ENCODE data around the gene ASB1.

ASB1 gene

GRCh38 chr2:238380336-238380735 is 46.4 kb upstream of the ASB1 start:
- Histone ChIP-seq H2BK12ac (ENCODE audit: low read length) (no peak overlapping the region), H2BK15ac (ENCODE audit: low read length) (no peak overlapping the region), H2AFZ (ENCODE audit: low read length) (no peak overlapping the region), H3K18ac (ENCODE audit: low read length) (no peak overlapping the region), H3K27ac (replicated peaks; ENCODE audit: low read length) (no peak overlapping the region), H2AK5ac (ENCODE audit: low read depth, low read length) (no peak overlapping the region), H2BK5ac (ENCODE audit: low read length) (no peak overlapping the region), H2BK120ac (ENCODE audit: low read depth, low read length) (no peak overlapping the region), H3K9ac (ENCODE audit: low read depth, low read length, poor library complexity) (no peak overlapping the region), H3K4me3 (ENCODE audit: low read length in 2 of 2) (peak overlapping the region in 1 of 2 donors; percentile 46), H3K14ac (ENCODE audit: low read length) (no peak overlapping the region), H3K4me2 (ENCODE audit: insufficient read depth, low read length, poor library complexity, severe bottlenecking) (no peak overlapping the region), H3K23ac (ENCODE audit: low read depth, low read length, poor library complexity) (no peak overlapping the region), H3K36me3 (replicated peaks in 1 of 2; ENCODE audit: control insufficient read depth in 2 of 2, insufficient read depth in 2 of 2, low read length in 2 of 2) (peaks cover 0 to 4% of the 10 kb centered on the region in 2 donors), H4K91ac (ENCODE audit: low read depth, low read length, poor library complexity) (no peak overlapping the region), H4K8ac (ENCODE audit: low read depth, low read length) (no peak overlapping the region), H3K9me3 (replicated peaks in 1 of 2; ENCODE audit: control insufficient read depth in 2 of 2, insufficient read depth in 1 of 2, low read depth in 1 of 2, low read length in 2 of 2) (peaks cover 0 to 9% of the 10 kb centered on the region in 2 donors), H3K27me3 (ENCODE audit: control insufficient read depth in 3 of 3, insufficient read depth in 3 of 3, low read depth in 1 of 3, low read length in 3 of 3) (no peaks in the 10 kb centered on the region), H3K4me1 (ENCODE audit: control insufficient read depth in 2 of 2, insufficient read depth in 1 of 2, low read depth in 1 of 2, low read length in 2 of 2) (peaks cover 1 to 20% of the 10 kb centered on the region in 2 donors), H3K4ac (ENCODE audit: low read length) (no peak overlapping the region), H3K79me1 (ENCODE audit: low read depth, low read length) (peaks cover 2% of the 10 kb centered on the region)
- DNase-seq (ENCODE audit: low spot score), result no peak
- WGBS, 2 donors (ENCODE audit: extremely low coverage in 2 of 2, insufficient read length in 2 of 2, insufficient replicate concordance in 1 of 2), result no CpG with 5 or more reads among the region's 7 CpGs

- H3K23ac ChIP-seq (ENCODE audit: low read depth, low read length, poor library complexity), result no peak overlapping the region
- no peak overlapping the region for H3K18ac ChIP-seq (ENCODE audit: low read length)
- no peak overlapping the region for H3K14ac ChIP-seq (ENCODE audit: low read length)
- H2BK5ac ChIP-seq (ENCODE audit: low read length), result no peak overlapping the region
- H3K4ac ChIP-seq (ENCODE audit: low read length), result no peak overlapping the region
- H3K79me1 ChIP-seq (ENCODE audit: low read depth, low read length), result peaks cover 2% of the 10 kb centered on the region
- H2BK120ac ChIP-seq (ENCODE audit: low read depth, low read length), result no peak overlapping the region
- no peaks in the 10 kb centered on the region for H3K27me3 ChIP-seq (ENCODE audit: control insufficient read depth in 3 of 3, insufficient read depth in 3 of 3, low read depth in 1 of 3, low read length in 3 of 3)
- WGBS, 2 donors (ENCODE audit: extremely low coverage in 2 of 2, insufficient read length in 2 of 2, insufficient replicate concordance in 1 of 2), result no CpG with 5 or more reads among the region's 1 CpG
- DNase-seq (ENCODE audit: low spot score), result no peak
- no peak overlapping the region for H3K9ac ChIP-seq (ENCODE audit: low read depth, low read length, poor library complexity)
- no peak overlapping the region for H2BK12ac ChIP-seq (ENCODE audit: low read length)
- no peak overlapping the region for H2BK15ac ChIP-seq (ENCODE audit: low read length)
- H3K4me2 ChIP-seq (ENCODE audit: insufficient read depth, low read length, poor library complexity, severe bottlenecking), result no peak overlapping the region
- H3K4me3 ChIP-seq (ENCODE audit: low read length in 2 of 2), result no peak overlapping the region
- no peak overlapping the region for H2AFZ ChIP-seq (ENCODE audit: low read length)
- peaks cover 0 to 9% of the 10 kb centered on the region in 2 donors for H3K9me3 ChIP-seq (replicated peaks in 1 of 2; ENCODE audit: control insufficient read depth in 2 of 2, insufficient read depth in 1 of 2, low read depth in 1 of 2, low read length in 2 of 2)
- H3K27ac ChIP-seq (replicated peaks; ENCODE audit: low read length), result no peak overlapping the region
- H3K4me1 ChIP-seq (ENCODE audit: control insufficient read depth in 2 of 2, insufficient read depth in 1 of 2, low read depth in 1 of 2, low read length in 2 of 2), result peaks cover 1 to 20% of the 10 kb centered on the region in 2 donors
- no peak overlapping the region for H4K8ac ChIP-seq (ENCODE audit: low read depth, low read length)
- H4K91ac ChIP-seq (ENCODE audit: low read depth, low read length, poor library complexity), result no peak overlapping the region
- peaks cover 0 to 4% of the 10 kb centered on the region in 2 donors for H3K36me3 ChIP-seq (replicated peaks in 1 of 2; ENCODE audit: control insufficient read depth in 2 of 2, insufficient read depth in 2 of 2, low read length in 2 of 2)
- H2AK5ac ChIP-seq (ENCODE audit: low read depth, low read length), result no peak overlapping the region
These were observed 45.9 kb upstream of the ASB1 start for GRCh38 chr2:238380785-238381184.

DNA sequence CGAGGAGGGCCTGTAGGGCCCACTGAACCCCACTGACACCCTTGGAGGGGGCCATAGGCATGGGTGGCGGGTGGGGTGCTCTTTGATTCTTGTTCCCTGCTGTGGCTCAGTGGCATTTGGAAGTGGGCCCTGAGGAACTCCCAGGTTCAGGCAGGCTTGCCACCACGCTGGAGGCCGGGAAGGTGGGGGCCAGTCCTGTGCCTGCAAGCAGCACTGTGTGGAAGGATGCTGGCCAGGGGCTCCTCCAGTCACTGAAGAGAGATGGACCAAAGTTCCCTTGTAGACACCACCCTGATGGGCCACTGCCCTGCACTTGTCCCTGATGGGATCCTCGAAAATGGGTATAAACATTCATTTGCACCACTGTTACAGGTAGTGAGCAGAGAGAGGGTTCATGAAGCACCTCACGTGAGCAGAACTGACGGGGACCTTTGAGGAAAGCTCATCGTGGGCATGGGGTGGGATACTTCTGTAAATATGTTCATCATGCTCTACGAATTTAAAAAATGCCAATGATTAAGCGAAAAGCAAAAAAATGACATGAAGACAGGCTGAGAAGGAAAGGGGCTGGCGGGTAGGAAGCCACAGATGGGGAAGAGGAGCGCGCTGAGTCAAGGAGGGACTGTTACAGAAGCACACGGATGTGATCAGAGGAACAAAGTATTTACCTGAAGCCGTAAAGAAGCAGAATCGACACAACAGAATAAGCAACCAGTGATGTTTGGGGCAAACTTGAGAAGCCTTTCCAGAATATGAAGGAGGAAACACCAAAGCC is 45.2 kb upstream of the ASB1 start:
- Histone ChIP-seq H3K4ac (ENCODE audit: low read length) (no peak overlapping the region), H3K14ac (ENCODE audit: low read length) (no peak overlapping the region), H3K4me2 (ENCODE audit: insufficient read depth, low read length, poor library complexity, severe bottlenecking) (no peak overlapping the region), H4K91ac (ENCODE audit: low read depth, low read length, poor library complexity) (no peak overlapping the region), H3K27me3 (ENCODE audit: control insufficient read depth in 3 of 3, insufficient read depth in 3 of 3, low read depth in 1 of 3, low read length in 3 of 3) (no peaks in the 10 kb centered on the region), H2BK12ac (ENCODE audit: low read length) (no peak overlapping the region), H2AK5ac (ENCODE audit: low read depth, low read length) (no peak overlapping the region), H3K9ac (ENCODE audit: low read depth, low read length, poor library complexity) (no peak overlapping the region), H3K4me3 (ENCODE audit: low read length in 2 of 2) (no peak overlapping the region), H3K36me3 (replicated peaks in 1 of 2; ENCODE audit: control insufficient read depth in 2 of 2, insufficient read depth in 2 of 2, low read length in 2 of 2) (peaks cover 0 to 4% of the 10 kb centered on the region in 2 donors), H3K9me3 (replicated peaks in 1 of 2; ENCODE audit: control insufficient read depth in 2 of 2, insufficient read depth in 1 of 2, low read depth in 1 of 2, low read length in 2 of 2) (peaks cover 0 to 9% of the 10 kb centered on the region in 2 donors), H3K4me1 (ENCODE audit: control insufficient read depth in 2 of 2, insufficient read depth in 1 of 2, low read depth in 1 of 2, low read length in 2 of 2) (peaks cover 1 to 20% of the 10 kb centered on the region in 2 donors), H4K8ac (ENCODE audit: low read depth, low read length) (no peak overlapping the region), H2BK5ac (ENCODE audit: low read length) (no peak overlapping the region), H2BK15ac (ENCODE audit: low read length) (no peak overlapping the region), H3K27ac (replicated peaks; ENCODE audit: low read length) (no peak overlapping the region), H2BK120ac (ENCODE audit: low read depth, low read length) (no peak overlapping the region), H3K23ac (ENCODE audit: low read depth, low read length, poor library complexity) (no peak overlapping the region), H3K79me1 (ENCODE audit: low read depth, low read length) (peaks cover 2% of the 10 kb centered on the region), H2AFZ (ENCODE audit: low read length) (no peak overlapping the region), H3K18ac (ENCODE audit: low read length) (no peak overlapping the region)
- DNase-seq (ENCODE audit: low spot score), result no peak
- no CpG with 5 or more reads among the region's 16 CpGs for WGBS, 2 donors (ENCODE audit: extremely low coverage in 2 of 2, insufficient read length in 2 of 2, insufficient replicate concordance in 1 of 2)

DNA sequence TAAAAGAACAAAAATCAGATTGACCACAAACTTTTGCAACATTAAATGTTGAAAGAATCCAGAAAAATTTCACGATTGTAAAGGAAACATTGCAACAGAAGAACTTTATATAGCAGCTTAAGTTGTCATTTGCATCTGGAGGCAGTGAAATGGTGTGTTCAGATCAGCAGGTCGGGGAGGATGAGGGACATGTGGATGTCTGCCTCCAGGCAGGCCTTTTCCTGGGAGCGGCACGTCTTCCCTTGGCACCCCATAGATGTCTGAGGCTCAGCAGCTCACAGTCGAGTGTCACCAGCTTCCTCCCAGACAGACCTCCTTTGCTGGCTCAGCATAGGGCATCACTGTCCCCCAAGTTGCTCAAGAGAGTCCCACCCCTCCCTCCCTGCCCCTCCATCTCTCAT is 44.3 kb upstream of the ASB1 start:
- no peak overlapping the region for H2BK5ac ChIP-seq (ENCODE audit: low read length)
- peaks cover 2% of the 10 kb centered on the region for H3K79me1 ChIP-seq (ENCODE audit: low read depth, low read length)
- no CpG with 5 or more reads among the region's 5 CpGs for whole genome bisulfite sequencing, 2 donors (ENCODE audit: extremely low coverage in 2 of 2, insufficient read length in 2 of 2, insufficient replicate concordance in 1 of 2)
- H4K91ac ChIP-seq (ENCODE audit: low read depth, low read length, poor library complexity), result no peak overlapping the region
- no peak overlapping the region for H2BK120ac ChIP-seq (ENCODE audit: low read depth, low read length)
- no peak overlapping the region for H3K27ac ChIP-seq (replicated peaks; ENCODE audit: low read length)
- no peak overlapping the region for H3K23ac ChIP-seq (ENCODE audit: low read depth, low read length, poor library complexity)
- H3K9ac ChIP-seq (ENCODE audit: low read depth, low read length, poor library complexity), result no peak overlapping the region
- H3K4ac ChIP-seq (ENCODE audit: low read length), result no peak overlapping the region
- no peak overlapping the region for H3K4me3 ChIP-seq (ENCODE audit: low read length in 2 of 2)
- no peak overlapping the region for H3K18ac ChIP-seq (ENCODE audit: low read length)
- no peak overlapping the region for H2AFZ ChIP-seq (ENCODE audit: low read length)
- no peak overlapping the region for H2BK12ac ChIP-seq (ENCODE audit: low read length)
- peak overlapping the region; percentile 14 for H3K14ac ChIP-seq (ENCODE audit: low read length)
- no peaks in the 10 kb centered on the region for H3K27me3 ChIP-seq (ENCODE audit: control insufficient read depth in 3 of 3, insufficient read depth in 3 of 3, low read depth in 1 of 3, low read length in 3 of 3)
- no peak for DNase-seq (ENCODE audit: low spot score)
- no peak overlapping the region for H4K8ac ChIP-seq (ENCODE audit: low read depth, low read length)
- H3K4me1 ChIP-seq (ENCODE audit: control insufficient read depth in 2 of 2, insufficient read depth in 1 of 2, low read depth in 1 of 2, low read length in 2 of 2), result peaks cover 1 to 20% of the 10 kb centered on the region in 2 donors
- H3K9me3 ChIP-seq (replicated peaks in 1 of 2; ENCODE audit: control insufficient read depth in 2 of 2, insufficient read depth in 1 of 2, low read depth in 1 of 2, low read length in 2 of 2), result peaks cover 0 to 9% of the 10 kb centered on the region in 2 donors
- H3K4me2 ChIP-seq (ENCODE audit: insufficient read depth, low read length, poor library complexity, severe bottlenecking), result no peak overlapping the region
- H2BK15ac ChIP-seq (ENCODE audit: low read length), result no peak overlapping the region
- H2AK5ac ChIP-seq (ENCODE audit: low read depth, low read length), result no peak overlapping the region
- peaks cover 0 to 4% of the 10 kb centered on the region in 2 donors for H3K36me3 ChIP-seq (replicated peaks in 1 of 2; ENCODE audit: control insufficient read depth in 2 of 2, insufficient read depth in 2 of 2, low read length in 2 of 2)
